ENCODE measurements around the gene SCGB1C1.
A peak's percentile ranks its signal among the peaks of the same experiment; 100 is the strongest.
"Not testable (repeated sequence)": the region's sequence is repeated elsewhere in the genome, so short reads cannot be mapped to it uniquely, and the experiment has no call there.

Gene SCGB1C1

DNA sequence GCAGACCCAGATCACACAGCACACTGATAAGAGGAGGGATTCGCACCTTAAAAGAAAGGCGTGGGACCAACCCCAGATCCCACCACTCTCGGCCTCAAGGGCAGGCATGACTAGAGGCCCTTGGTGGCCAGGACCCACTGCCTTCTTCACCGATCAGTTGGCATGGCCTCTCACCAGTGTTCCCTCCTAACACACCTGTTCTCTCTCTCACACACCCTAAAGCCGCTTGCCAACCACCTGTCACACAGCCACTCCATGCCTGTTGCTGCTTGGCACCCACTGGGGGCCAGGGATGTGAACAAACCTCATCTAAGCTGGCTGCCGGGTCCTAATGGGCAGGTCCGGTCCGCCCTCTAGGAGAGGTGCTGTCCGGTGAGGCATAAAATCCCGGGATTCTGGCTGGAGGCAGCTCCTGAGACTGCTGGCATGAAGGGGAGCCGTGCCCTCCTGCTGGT is at the start of gene SCGB1C1:
Gene SCGB1C1 (plus strand): TSS at position 405 of the 455 bp plus-strand sequence. CDS start 22 bp downstream, at position 427.
- DNase-seq = not testable (repeated sequence)

DNA sequence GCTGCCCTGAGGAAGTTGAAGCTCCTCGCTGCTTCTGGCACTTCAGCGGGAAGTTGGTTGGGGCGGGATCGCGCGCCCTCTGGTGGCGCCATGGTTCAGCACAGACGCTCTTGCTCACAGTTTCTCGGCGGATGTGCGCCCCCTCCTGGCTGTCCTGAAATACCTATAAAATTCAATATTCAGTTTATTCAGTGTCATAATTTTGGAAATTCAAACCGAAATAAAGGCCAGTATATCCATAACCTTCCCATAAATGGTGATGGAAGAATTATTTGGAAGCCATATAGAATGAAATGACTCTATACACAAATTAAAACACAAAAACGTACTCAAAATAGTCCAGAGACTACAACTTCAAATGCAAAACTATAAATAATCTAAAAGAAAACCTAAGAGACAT is 12.6 kb upstream of the SCGB1C1 start:
- not testable (repeated sequence) for DNase-seq

DNA sequence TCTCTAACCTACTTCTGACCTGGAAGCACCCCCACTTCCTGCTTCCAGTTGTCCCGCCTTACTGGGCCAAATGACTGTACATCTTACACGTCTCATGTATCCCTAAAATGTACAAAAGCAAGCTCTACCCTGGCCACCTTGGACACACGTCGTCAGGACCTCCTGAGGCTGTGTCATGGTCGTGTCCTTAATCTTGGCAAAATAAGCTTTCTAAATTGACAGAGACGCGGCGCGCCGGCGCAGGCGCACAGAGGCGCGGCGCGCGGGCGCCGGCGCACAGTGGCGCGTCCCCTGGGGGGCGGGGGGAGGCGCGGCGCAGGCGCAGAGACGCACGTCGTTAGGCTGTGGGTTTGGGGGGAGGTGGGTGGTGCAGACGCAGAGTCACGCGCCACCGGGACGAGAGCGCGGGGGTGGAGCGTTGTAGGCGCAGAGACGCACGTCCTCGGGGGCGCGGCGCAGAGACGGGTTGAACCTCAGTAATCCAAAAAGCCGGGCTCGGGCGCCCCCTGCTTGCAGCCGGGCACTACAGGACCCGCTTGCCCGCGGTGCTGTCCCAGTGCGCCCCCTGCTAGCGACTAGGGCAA is 3.6 kb upstream of the SCGB1C1 start:
- DNase-seq = not testable (repeated sequence)

DNA sequence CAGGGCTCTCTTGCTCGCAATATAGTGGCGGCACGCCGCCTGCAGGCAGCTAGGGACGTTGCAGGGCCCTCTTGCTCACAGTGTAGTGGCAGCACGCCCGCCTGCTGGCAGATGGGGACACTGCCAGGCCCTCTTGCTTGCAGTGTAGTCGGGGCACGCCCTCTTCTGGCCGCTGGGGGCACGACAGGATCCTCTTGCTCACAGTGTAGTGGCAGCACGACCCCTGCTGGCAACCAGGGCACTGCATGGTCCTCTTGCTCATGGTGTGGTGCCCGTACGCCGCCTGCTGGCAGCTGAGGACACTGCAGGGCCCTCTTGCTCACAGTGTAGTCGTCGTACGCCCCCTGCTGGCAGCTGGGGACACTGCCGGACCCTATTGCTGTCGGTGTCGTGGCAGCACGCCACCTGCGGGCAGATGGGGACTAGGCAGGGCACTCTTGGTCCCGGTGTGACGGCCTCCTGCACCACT is 3.0 kb upstream of the SCGB1C1 start:
- DNase-seq = peak; percentile 56 to 66

DNA sequence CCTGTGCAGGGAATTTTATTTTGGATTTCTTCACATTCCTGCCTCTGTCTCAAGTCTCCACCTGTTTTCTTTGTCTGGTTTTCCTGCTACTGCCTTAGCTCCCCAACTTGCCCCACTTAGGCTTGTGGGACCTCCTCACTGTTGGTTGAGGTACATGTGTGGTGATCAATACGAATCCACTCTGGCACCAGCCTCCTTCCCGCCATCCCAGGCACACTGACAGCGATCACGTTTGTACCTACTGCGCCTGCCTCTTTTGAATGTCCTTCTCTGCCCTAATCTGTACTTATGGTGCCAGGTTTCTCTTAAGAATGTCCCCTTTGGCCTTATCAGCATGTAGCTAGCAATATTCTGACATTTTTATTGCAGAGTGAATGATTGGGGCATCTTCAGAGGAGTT is 2.3 kb upstream of the SCGB1C1 start:
- DNase-seq = not testable (repeated sequence)

DNA sequence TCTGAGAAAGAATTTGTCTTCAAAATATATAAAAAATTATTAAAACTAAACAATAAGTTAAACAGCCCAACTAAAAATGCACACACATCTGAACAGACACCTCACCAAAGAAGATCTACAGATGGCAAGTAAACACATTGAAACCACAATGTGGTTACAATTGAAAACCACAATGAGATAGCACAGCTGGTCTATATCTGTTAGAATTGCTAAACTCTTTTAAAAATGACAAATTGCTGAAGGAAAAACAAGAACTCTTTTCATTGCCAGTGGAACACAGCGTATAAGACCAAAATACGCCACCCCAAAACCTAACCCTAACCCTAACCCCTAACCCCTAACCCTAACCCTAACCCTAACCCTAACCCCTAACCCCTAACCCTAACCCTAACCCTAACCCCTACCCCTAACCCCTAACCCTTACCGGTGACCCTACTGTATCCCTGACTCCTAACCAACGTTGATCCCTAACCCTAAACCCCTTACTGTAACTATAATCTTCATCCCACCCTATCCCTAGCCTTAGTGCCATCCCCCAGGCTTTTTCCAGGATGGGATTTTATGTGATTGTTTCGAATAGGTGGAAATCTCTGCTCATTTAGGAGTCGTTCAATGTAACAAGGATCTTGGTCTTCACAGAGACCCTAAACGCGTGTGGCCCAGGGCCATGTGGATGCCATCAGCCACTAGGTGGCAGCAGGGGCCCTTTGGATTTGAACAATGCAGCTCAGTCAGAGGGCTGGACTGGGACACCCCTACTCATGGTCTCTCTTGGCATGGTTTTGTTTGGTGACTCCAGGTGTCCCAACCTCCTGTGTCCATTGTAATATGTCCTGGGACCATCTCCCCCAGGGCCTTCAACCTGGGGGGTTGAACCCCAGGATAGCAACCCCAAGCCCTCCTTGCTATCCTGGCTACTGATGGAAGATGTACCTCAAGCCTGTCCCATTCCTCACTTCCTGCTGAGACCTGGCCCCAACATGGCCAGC is 1.1 kb upstream of the SCGB1C1 start:
- peak; percentile 52 to 60 for DNase-seq

- DNase-seq = not testable (repeated sequence)
Measured at GRCh38 chr11:193481-193880, 603 bp downstream of the SCGB1C1 start.

GRCh38 chr11:196786-197731 is 4.2 kb downstream of the SCGB1C1 start:
- no peak for DNase-seq

- no peak for DNase-seq
Measured at GRCh38 chr11:197741-198235, 4.9 kb downstream of the SCGB1C1 start.

DNA sequence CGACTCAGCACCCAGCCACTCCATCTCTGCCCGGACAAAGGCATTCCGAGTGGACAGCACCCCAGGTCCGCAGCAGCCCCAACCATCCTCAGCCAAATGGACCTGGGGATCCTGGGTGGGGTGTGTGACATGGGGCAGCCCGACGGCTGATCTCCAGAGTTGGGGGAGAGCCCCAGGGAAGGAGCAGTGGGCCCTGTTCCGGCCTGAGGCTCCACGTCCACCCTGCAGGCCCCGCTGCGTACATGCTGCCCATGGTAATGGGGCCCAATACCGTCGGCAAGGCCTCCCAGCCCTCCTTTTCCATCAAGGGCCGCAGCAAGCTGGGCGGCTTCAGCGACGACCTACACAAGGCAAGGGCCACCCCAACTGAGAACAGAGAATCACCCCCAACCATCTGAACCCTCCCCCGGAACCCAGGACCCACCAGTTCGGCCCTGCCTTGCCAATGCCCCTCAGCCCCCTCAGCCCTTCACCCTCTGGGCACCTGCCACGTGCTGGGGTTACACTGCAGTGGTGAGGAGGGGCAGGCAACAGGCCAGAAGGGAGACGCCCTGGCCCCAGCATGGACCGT is 5.4 kb downstream of the SCGB1C1 start:
- DNase-seq = no peak

DNA sequence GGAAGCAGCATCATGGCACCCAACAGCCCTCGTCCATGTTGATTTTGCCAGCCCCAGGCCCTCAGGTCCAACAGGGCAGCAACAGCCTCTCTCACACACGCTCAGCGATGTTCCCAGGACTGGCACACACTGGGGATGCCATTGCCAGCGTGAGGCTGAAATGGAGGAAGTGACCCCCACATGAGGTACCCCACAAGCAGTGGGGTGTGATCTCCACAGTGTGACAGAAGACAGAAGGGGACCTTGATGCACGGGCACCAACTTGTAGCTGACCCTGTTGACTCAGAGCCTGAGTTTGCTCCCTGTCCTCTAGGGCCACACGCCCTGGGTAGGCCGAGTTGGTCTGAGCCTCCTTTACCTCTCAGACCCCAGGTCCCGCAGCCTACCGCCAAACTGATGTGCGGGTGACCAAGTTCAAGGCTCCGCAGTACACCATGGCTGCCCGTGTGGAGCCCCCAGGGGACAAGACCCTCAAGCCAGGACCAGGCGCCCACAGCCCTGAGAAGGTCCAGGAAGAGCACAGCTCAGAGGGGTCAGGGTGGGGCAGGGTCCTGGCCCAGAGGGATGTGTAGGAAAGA is 6.2 kb downstream of the SCGB1C1 start:
- no peak for DNase-seq

DNA sequence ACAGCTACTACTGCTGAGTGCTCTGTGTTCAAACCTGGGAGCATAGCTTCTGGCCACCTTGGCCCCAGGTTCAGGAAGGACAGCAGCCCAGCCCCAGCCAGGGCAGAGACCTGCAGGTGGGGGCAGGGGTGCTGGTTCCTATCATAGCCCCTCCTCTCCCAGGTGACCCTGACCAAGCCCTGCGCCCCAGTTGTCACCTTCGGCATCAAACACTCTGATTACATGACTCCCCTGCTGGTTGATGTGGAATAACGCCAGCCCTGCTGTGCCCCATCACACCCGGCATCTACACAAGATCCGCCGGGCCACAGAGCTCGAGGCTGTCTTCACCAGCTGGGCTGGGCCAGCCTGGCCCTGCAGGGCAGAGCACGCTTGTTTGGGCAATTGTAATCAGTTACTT is 6.9 kb downstream of the SCGB1C1 start:
- DNase-seq = peak in 1 of 2 experiments; percentile 5

DNA sequence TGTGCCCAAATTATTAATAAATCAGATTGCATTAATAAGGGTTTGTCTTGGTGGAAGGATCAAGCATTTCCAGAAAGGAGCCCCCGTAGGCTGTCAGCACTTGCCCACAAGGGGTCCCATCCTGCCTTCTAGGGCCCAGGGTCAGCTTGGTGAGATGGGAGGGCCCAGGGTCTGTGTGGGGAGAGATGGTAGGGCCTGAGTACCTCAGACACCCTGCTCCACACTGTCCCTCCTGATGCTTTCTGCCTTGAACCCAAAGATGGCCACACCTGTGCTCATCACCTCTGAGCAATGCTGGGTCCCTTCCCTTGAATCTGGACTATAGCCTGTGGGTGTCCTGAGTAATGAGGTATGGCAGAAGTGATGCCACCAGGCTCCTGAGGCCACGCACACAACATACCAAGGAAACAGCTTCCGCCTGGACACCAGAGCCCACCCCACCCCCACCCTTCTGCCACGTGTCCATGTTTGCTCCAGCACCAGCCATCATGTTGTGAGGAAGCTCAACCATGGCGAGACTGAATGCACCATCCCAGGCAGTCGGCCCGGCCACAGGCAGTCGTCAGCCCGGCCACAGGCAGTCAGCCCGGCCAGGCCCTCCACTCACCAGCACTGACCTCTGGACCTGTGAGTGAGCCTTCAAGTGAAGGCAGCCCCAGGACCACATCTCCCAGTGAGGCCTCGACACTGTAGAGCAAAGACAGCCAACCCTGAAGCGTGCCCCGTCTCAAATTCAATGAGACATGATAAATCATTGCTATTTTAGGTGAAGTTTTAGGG is 7.5 kb downstream of the SCGB1C1 start:
- DNase-seq = no peak

DNA sequence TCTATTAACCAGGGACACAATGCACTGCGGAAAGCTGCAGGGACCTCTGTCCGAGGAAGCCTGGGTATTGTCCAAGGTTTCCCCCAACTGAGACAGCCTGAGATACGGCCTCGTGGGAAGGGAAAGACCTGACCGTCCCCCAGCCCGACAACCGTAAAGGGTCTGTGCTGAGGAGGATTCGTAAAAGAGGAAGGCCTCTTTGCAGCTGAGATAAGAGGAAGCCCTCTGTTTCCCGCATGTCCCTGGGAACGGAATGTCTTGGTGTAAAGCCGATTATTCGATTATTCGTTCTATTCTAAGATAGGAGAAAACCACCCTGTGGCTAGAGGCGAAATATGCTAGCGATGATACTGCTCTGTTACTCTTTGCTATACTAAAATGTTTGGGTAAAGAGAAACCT is 9.1 kb downstream of the SCGB1C1 start:
- DNase-seq = peak in 1 of 2 experiments; percentile 23

DNA sequence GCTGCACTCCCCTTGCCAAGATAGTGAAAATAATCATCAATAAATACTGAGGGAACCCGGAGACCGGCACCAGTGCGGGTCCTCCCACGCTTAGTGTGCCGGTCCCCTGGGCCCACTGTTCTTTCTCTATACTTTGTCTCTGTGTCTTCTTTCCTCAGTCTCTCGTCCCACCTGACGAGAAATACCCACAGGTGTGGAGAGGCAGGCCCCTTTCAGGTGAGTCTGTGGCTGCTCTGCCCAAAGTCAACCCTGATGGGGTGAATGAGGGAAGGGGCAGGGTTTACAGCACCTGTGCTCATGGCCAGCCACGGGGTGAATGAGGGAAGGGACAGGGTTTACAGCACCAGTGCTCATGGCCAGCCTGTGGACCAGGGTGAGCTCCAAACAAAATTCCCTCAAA is 9.6 kb downstream of the SCGB1C1 start:
- no peak for DNase-seq

GRCh38 chr11:203056-203944 is 10.4 kb downstream of the SCGB1C1 start:
- peak in 1 of 2 experiments; percentile 6 for DNase-seq

- DNase-seq = no peak
Measured at GRCh38 chr11:203945-204586, 11.2 kb downstream of the SCGB1C1 start.

GRCh38 chr11:204587-205109 is 11.8 kb downstream of the SCGB1C1 start:
- DNase-seq = no peak
